GM11168 (cell line): ENCODE data around the gene FRMD4A.
"Not testable (repeated sequence)": the region's sequence is repeated elsewhere in the genome, so short reads cannot be mapped to it uniquely, and the experiment has no call there.

ENCODE experiments used
- in situ Hi-C: fragments of 300-500 bp; cut with MboI; formaldehyde crosslinking; loops from one replicate; pipeline ENCODE4 v1.12.0; 2022; ENCODE audit warnings: low sequenced_read_pairs; ENCODE audit not compliant: unreplicated experiment

FRMD4A gene

GRCh38 chr10:13724484-13724883, 606.2 kb downstream of the FRMD4A start:
- in situ Hi-C loops, result no loop called here

- in situ Hi-C loops, result no loop called here
Measured at GRCh38 chr10:13722747-13723653, 607.7 kb downstream of the FRMD4A start.

- in situ Hi-C loops, result no loop called here
Measured at GRCh38 chr10:13721486-13721885, 609.2 kb downstream of the FRMD4A start.

GRCh38 chr10:13720699-13721098, 610.0 kb downstream of the FRMD4A start:
- in situ Hi-C loops, result no loop called here

GRCh38 chr10:13719425-13719824, 611.3 kb downstream of the FRMD4A start:
- in situ Hi-C loops, result no loop called here

DNA sequence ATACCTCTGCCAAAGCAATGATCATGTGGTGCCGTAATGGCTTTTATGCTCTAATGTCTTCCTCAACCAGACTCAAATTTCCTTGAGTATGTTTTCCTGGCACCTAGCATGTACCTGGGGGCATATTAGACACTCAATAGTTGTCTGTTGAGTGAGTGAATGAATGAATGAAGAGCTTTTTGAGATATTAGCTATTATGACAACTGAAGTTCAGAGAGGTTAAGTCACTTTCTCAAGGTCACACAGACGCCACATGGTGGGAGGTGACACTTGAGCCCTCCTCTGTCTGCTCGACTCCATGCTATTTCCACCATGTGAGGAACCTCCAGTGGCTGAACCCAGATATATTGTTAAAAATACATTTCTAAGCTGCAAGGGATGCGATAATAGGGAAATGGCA, 611.9 kb downstream of the FRMD4A start:
- in situ Hi-C loops, result no loop called here

- in situ Hi-C loops, result no loop called here
Measured at GRCh38 chr10:13717936-13718772, 612.6 kb downstream of the FRMD4A start.

DNA sequence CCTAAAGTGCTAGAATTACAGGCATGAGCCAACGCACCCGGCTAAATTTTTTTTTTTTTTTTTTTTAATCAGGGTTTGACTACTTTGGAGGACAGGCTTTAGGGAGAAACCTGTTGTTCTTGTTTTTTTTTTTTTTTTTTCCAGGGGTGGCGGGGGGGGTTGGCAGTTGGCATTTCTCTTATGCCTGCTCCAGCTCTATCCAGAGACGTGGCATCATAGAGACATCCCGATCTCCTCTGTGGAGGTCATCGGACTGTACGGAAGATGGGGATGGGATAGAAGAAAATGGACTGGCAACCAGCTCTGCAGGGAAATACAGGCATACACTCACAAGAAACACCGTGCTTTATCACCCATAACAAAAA, 613.2 kb downstream of the FRMD4A start:
- in situ Hi-C loops, result no loop called here

GRCh38 chr10:13716081-13717071, 614.3 kb downstream of the FRMD4A start:
- in situ Hi-C loops, result no loop called here

- in situ Hi-C loops, result not testable (repeated sequence)
Measured at GRCh38 chr10:13715596-13715995, 615.1 kb downstream of the FRMD4A start.

DNA sequence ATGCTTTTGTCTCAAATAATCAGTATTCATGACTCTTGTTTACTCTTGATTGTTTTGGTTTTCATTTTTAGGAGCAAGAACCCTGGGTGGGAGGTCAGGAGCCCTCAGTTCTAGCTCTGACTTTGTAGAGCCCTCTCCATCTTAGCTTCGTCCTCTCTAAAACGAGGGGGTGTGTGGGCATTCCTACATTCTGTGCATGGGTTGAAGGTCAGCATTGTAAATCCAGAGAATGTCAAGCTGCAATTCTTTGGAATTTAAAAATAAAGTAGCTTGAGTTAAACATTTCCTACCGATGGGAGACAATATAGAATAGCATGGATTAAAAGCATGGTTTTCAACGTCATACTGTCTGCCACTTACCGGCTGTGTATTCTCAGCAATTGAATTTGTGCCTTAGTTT, 615.6 kb downstream of the FRMD4A start:
- in situ Hi-C loops, result no loop called here

DNA sequence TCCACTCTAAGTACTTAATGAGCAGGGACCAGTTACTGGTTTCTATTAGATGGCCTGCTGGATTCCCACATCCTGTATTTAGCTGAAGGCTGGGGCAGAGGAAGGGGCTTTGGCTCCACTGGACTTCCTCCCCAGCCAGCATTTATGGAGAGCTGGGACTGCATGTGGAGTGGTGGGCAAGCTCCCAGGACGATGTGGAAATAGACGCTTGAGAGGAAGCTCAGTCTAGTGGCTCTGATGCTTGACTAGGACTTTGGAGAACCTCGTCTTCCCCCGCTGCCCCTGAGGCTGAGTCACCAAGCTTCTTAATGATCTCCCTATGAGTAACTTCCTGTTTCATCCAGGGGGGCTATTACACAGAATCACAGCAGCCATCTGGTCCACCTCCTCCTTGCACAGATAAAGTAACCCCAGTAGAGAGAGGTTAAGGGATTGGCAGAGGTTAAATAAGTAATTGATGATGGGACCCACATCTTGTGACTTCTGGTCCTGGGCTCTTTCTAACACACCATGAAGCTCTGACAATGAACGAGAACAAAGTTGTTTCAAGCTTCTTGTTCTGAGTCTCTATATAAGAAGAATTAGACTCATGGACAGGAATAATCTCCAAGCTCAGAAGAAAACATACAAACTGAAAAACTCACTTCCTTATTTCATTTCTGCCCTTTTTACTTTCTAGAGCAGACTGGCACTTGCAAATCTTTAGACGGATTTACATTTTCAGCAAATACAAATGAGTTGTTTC, 617.7 kb downstream of the FRMD4A start:
- in situ Hi-C loops, result no loop called here

- in situ Hi-C loops, result no loop called here
Measured at GRCh38 chr10:13712476-13712836, 618.3 kb downstream of the FRMD4A start.

DNA sequence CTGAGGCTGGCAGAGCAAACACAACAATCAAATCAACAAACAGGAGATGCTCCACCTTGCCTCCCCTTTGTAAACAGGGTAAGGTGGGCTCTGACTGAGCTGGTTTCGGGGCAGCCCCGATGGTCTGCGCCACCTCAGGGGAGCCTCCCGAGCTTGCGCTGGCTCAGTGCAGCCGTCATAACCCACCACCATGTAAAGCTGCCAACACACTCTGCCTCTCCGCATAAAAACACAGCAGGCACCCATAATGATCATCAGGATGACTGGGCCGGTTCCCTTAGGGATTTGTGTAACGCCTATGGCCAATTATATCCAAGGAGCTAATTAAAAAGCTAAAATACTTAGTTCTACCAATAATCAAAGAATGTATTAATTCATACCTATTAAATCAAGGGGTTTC, 619.4 kb downstream of the FRMD4A start:
- in situ Hi-C loops, result no loop called here

GRCh38 chr10:13709931-13710650, 620.6 kb downstream of the FRMD4A start:
- in situ Hi-C loops, result no loop called here

DNA sequence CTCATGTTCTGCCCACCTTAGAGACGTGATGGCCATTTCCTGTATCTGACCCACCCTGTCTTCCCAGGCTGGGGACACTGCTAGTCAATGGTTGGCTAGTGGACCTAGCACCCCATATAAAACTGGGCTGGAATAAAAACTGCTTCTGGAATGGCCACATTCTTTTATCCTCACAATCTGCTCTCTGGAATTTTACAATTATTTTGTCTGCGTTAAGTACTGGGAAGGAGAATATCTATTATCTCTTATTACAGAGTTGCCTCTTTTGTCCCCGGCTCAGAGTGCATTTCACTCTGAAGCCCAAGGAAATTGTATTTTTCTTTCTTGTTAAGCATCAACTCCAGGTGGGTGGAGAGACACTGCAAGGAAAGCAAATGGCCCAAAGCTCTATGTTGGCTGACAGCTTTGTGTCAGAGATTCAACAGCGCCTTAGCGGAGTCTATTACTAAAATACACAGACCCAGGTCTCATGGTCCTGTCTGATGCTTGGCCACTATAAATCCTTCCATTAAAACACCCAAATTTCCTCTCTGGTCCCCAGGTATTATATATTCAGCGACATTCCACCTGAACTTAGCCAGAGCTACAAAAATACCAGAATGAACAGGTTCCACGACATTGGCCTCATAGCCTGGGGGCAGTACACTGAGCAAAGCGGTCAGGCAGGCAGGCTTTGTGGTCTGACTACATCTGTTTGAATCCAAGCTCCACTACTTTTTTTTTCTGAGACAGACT, 622.3 kb downstream of the FRMD4A start:
- in situ Hi-C loops, result no loop called here

GRCh38 chr10:13707156-13707881, 623.4 kb downstream of the FRMD4A start:
- in situ Hi-C loops, result no loop called here

GRCh38 chr10:13706604-13707003, 624.1 kb downstream of the FRMD4A start:
- in situ Hi-C loops, result no loop called here
